22Rv1 (cell line): ENCODE results near the gene NCOA1.

Experiments used
- CTCF ChIP-seq: fragments of 450-650 bp; IDR thresholded peaks from 2 replicates; pipeline ENCODE4 v1.5.1; 2017; ENCODE audit warnings: mild to moderate bottlenecking
- ZFX ChIP-seq: fragments of 450-650 bp; IDR thresholded peaks from 2 replicates; pipeline ENCODE4 v1.6.1; 2017; ENCODE audit warnings: antibody characterized with exemption, borderline replicate concordance

DNA sequence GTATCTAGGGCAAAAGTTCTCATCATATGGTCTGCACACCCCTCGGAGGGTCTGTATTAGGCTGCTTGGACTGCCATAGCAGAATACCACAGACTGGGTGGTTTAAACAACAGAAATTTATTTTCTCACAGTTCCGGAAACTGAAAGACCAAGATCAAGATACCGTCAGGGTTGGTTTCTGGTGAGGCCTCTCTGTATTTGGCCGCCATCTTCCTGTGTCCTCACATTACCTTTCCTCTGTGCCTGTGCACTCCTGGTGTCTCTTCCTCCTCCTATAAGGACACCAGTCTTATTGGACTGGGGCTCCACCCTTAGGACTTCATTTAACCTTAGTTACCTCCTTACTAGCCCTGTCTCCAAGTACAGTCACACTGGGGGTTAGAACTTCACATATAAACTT lies 132.5 kb downstream of the NCOA1 start:
- TF ChIP-seq CTCF: no peak
- TF ChIP-seq ZFX: no peak
